Spleen (tissue), 11 donors: ENCODE results near the gene CUL3. TPM values are rescaled to one million over a fixed set of nuclear protein-coding genes. Genes with fewer than 3 reads are reported as not detected.
"Not testable (repeated sequence)": the region's sequence is repeated elsewhere in the genome, so short reads cannot be mapped to it uniquely, and the experiment has no call there.

Experiments
- DNase-seq: peaks from one replicate; pipeline ENCODE4 v3.0.0-alpha.2; 2020
- H3K27ac ChIP-seq, 8 donors: fragments of 200-600 bp; sonication (generic) in 7 of 8; 1 replicate in 4 of 8; 2 replicates in 4 of 8; pipeline versions ENCODE4 v1.5.0 to v1.8.0; 2016 to 2021; ENCODE audit warnings: inconsistent platforms in 4 of 8, mild to moderate bottlenecking in 4 of 8, moderate library complexity in 1 of 8
- H3K27me3 ChIP-seq, 7 donors: fragments of 200-600 bp; sonication (generic) in 6 of 7; replicated peaks in 1 of 7; 1 replicate in 4 of 7; 2 replicates in 3 of 7; pipeline versions ENCODE4 v1.5.0 to v1.8.0; 2016 to 2021; ENCODE audit warnings: inconsistent platforms in 3 of 7, mild to moderate bottlenecking in 1 of 7
- H3K36me3 ChIP-seq, 6 donors: fragments of 200-600 bp; sonication (generic) in 5 of 6; 1 replicate in 4 of 6; 2 replicates in 2 of 6; pipeline versions ENCODE4 v1.5.0 to v1.8.0; 2016 to 2021; ENCODE audit warnings: inconsistent platforms in 2 of 6
- H3K4me1 ChIP-seq, 6 donors: fragments of 200-600 bp; sonication (generic) in 5 of 6; 1 replicate in 3 of 6; 2 replicates in 3 of 6; pipeline versions ENCODE4 v1.5.0 to v1.8.0; 2016 to 2021; ENCODE audit warnings: inconsistent platforms in 3 of 6
- H3K4me3 ChIP-seq, 8 donors: fragments of 200-600 bp; sonication (generic) in 7 of 8; 1 replicate in 4 of 8; 2 replicates in 4 of 8; pipeline versions ENCODE4 v1.5.0 to v1.8.0; 2016 to 2021; ENCODE audit warnings: inconsistent platforms in 4 of 8, mild to moderate bottlenecking in 4 of 8, moderate library complexity in 2 of 8
- H3K9me3 ChIP-seq, 8 donors: fragments of 200-600 bp; sonication (generic) in 7 of 8; 1 replicate in 4 of 8; 2 replicates in 4 of 8; pipeline versions ENCODE4 v1.5.0 to v1.8.0; 2016 to 2021; ENCODE audit warnings: inconsistent platforms in 4 of 8
- CTCF ChIP-seq, 11 experiments: fragments of 200-600 bp in 7 of 11; fragments of 450-650 bp in 4 of 11; sonication (generic) in 4 of 11; IDR thresholded peaks in 8 of 11; conservative IDR thresholded peaks in 3 of 11; 1 replicate in 7 of 11; 2 replicates in 4 of 11; pipeline versions ENCODE4 v1.4.0 to v1.8.0; 2016 to 2021; ENCODE audit warnings: antibody characterized with exemption in 11 of 11, inconsistent platforms in 4 of 11, mild to moderate bottlenecking in 1 of 11
- POLR2A ChIP-seq, 3 donors: fragments of 450-650 bp; IDR thresholded peaks; one replicate each; pipeline ENCODE4 v1.5.1; 2017; ENCODE audit warnings: antibody characterized with exemption in 3 of 3, mild to moderate bottlenecking in 1 of 3
- POLR2AphosphoS5 ChIP-seq, 3 donors: sonication (generic); formaldehyde crosslinking; IDR thresholded peaks; one replicate each; pipeline ENCODE4 v1.5.1; 2017; ENCODE audit warnings: antibody characterized with exemption in 3 of 3
- WGBS, 5 donors: extraction: QIAGEN DNeasy Blood & Tissue Kit in 3 of 5; methylation state at CpG; one replicate each; pipeline versions ENCODE4 v1.1.5 to v1.1.7; 2013 to 2018; 5-methylcytosine and 5-hydroxymethylcytosine counted together
- intact Hi-C: fragments of 100-400 bp; cut with DNase I; formaldehyde crosslinking; loops from one replicate; pipeline ENCODE4 v1.15.0; 2023; ENCODE audit warnings: low total_unique reads
- polyA plus RNA-seq, 3 donors: library from polyadenylated mRNA; stranded (reverse); fragments of 200-250 nt; gene quantifications; one replicate each; pipeline ENCODE4 v1.2.1, GENCODE V29; 2013
- total RNA-seq, 7 donors: library from RNA; depleted of rRNA in 3 of 7; stranded (reverse); fragments of >200 nt in 3 of 7; fragmentation: NEBNext Ultra II Directional in 4 of 7; extraction: Animal tissue kit (Norgen Biotek cat#: 25700) in 4 of 7; gene quantifications; one replicate each; pipeline versions ENCODE4 v1.1.0 to v1.2.1, GENCODE V29; 2016 to 2021
- donor health status: healthy with polysubstance abuse.
- donor health status: DM: no; HTN: no; CAD: no; lungs with moderate emphysema.
- donor health status: DM: no; HTN: no; CAD: no.
- donor health status: Bipolar disorder and iron deficiency.
- donor health status: healthy.
- donor health status: DM: no; HTN: no; CAD: no.
- donor health status: DM: yes; HTN: yes; CAD: no.

The CUL3 gene
- total and polyA plus RNA-seq, 10 donors = 66.0 to 99.7 (median 83.6) TPM

- intact Hi-C loops = no loop called here
- H3K4me1 ChIP-seq = peaks cover 49 to 86% (median 69%) of the 10 kb centered on the region in 6 donors
- peaks cover 0 to 1% (median 0%) of the 10 kb centered on the region in 6 donors for H3K36me3 ChIP-seq
- H3K27me3 ChIP-seq = no peaks in the 10 kb centered on the region
- WGBS, 5 donors = 76 to 86% (median 81%) methylated on average over 4 of the region's 4 CpGs
- no peak for DNase-seq
- TF ChIP-seq CTCF (IDR thresholded peaks at IDR 0.05 in 8 of 11, conservative IDR thresholded peaks at IDR 0.05 in 3 of 11) = no peak
- TF ChIP-seq POLR2AphosphoS5 (IDR thresholded peaks at IDR 0.05) = no peak
- TF ChIP-seq POLR2A (IDR thresholded peaks at IDR 0.05) = no peak
- no peak overlapping the region for H3K4me3 ChIP-seq
- H3K27ac ChIP-seq = peak overlapping the region in 4 of 8 donors; percentile 83 to 88 (median 84)
- H3K9me3 ChIP-seq = no peaks in the 10 kb centered on the region
Measured at GRCh38 chr2:224518806-224519580, 66.2 kb downstream of the CUL3 start.

DNA sequence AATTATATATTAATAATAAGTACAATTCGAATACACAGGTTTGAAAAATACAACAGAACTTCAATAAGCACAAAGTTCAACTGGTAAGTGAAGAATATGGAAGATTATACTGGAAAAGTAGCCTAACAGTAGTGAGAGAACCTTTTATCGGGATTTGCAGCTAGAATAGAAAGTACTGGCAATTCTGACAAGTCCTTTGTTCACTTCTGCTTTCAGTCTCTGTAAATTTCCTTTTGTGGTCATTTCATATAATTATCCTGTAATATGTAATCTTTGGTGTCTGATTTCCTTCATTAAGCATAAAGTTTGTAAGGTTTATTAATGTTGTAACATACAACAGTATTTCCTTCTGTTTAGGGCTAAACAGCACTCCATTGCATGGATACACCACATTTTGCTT lies 67.2 kb downstream of the CUL3 start:
- 47 to 58% (median 54%) methylated on average over 2 of the region's 2 CpGs for WGBS, 5 donors
- H3K4me1 ChIP-seq = peaks cover 39 to 76% (median 59%) of the 10 kb centered on the region in 6 donors
- no peak for TF ChIP-seq POLR2A (IDR thresholded peaks at IDR 0.05)
- no peak for TF ChIP-seq CTCF (IDR thresholded peaks at IDR 0.05 in 8 of 11, conservative IDR thresholded peaks at IDR 0.05 in 3 of 11)
- no peak for TF ChIP-seq POLR2AphosphoS5 (IDR thresholded peaks at IDR 0.05)
- no peaks in the 10 kb centered on the region for H3K27me3 ChIP-seq
- peak overlapping the region in 5 of 8 donors; percentile 0 to 88 (median 83) for H3K27ac ChIP-seq
- DNase-seq = no peak
- intact Hi-C loops = no loop called here
- no peak overlapping the region for H3K4me3 ChIP-seq
- peaks cover 0 to 11% (median 1%) of the 10 kb centered on the region in 6 donors for H3K36me3 ChIP-seq
- no peaks in the 10 kb centered on the region for H3K9me3 ChIP-seq

GRCh38 chr2:224516393-224516792 lies 68.8 kb downstream of the CUL3 start:
- peaks cover 34 to 60% (median 45%) of the 10 kb centered on the region in 6 donors for H3K4me1 ChIP-seq
- H3K27me3 ChIP-seq, DNase-seq, H3K4me3 ChIP-seq, H3K27ac ChIP-seq, intact Hi-C loops, H3K9me3 ChIP-seq: not testable (repeated sequence)
- whole genome bisulfite sequencing, 5 donors = 93 to 99% (median 98%) methylated on average over 10 of the region's 10 CpGs
- H3K36me3 ChIP-seq = peaks cover 0 to 27% (median 5%) of the 10 kb centered on the region in 6 donors

GRCh38 chr2:224513991-224514390 lies 71.2 kb downstream of the CUL3 start:
- no peak overlapping the region for H3K27ac ChIP-seq
- H3K27me3 ChIP-seq = no peaks in the 10 kb centered on the region
- WGBS, 5 donors = 66 to 88% (median 78%) methylated on average over 3 of the region's 3 CpGs
- intact Hi-C loops = no loop called here
- no peak overlapping the region for H3K4me3 ChIP-seq
- no peak for TF ChIP-seq CTCF (IDR thresholded peaks at IDR 0.05 in 8 of 11, conservative IDR thresholded peaks at IDR 0.05 in 3 of 11)
- TF ChIP-seq POLR2A (IDR thresholded peaks at IDR 0.05) = no peak
- H3K4me1 ChIP-seq = peaks cover 15 to 36% (median 23%) of the 10 kb centered on the region in 6 donors
- peaks cover 0 to 39% (median 5%) of the 10 kb centered on the region in 6 donors for H3K36me3 ChIP-seq
- H3K9me3 ChIP-seq = no peaks in the 10 kb centered on the region
- DNase-seq = no peak
